Iris pigment epithelial cell (primary cell): ENCODE data around the gene PINK1.
A peak's percentile ranks its signal among the peaks of the same experiment; 100 is the strongest.
"Not testable (repeated sequence)": the region's sequence is repeated elsewhere in the genome, so short reads cannot be mapped to it uniquely, and the experiment has no call there.

ENCODE experiments used
- DNase-seq: peaks from one replicate; pipeline ENCODE4 v3.0.0-alpha.2; 2011; ENCODE audit warnings: low read depth

The PINK1 gene

GRCh38 chr1:20633190-20634064 is at the start of gene PINK1:
Gene PINK1 (plus strand): TSS chr1:20633458. CDS start chr1:20633549, 91 bp downstream.
- DNase-seq: peak; percentile 48

GRCh38 chr1:20584890-20585289 is 48.4 kb upstream of the PINK1 start:
- DNase-seq: no peak

- DNase-seq: no peak
These were observed 46.2 kb upstream of the PINK1 start for GRCh38 chr1:20586953-20587660.

GRCh38 chr1:20587661-20588053 is 45.6 kb upstream of the PINK1 start:
- DNase-seq: no peak

GRCh38 chr1:20588634-20589225 is 44.5 kb upstream of the PINK1 start, which contains the start of gene CDA:
Gene CDA (plus strand): TSS chr1:20589097. CDS start chr1:20589130, 33 bp downstream.
- no peak for DNase-seq

- DNase-seq: peak; percentile 62
These were observed 43.7 kb upstream of the PINK1 start for GRCh38 chr1:20589331-20590278.

- peak; percentile 65 for DNase-seq
These were observed 42.9 kb upstream of the PINK1 start for GRCh38 chr1:20590306-20590777.

GRCh38 chr1:20593756-20594155 is 39.5 kb upstream of the PINK1 start:
- DNase-seq: no peak

- DNase-seq: no peak
These were observed 38.5 kb upstream of the PINK1 start for GRCh38 chr1:20594746-20595145.

- DNase-seq: no peak
These were observed 37.2 kb upstream of the PINK1 start for GRCh38 chr1:20596106-20596505.

- DNase-seq: no peak
These were observed 35.6 kb upstream of the PINK1 start for GRCh38 chr1:20597650-20598049.

- DNase-seq: no peak
These were observed 33.1 kb upstream of the PINK1 start for GRCh38 chr1:20600156-20600555.

- no peak for DNase-seq
These were observed 32.0 kb upstream of the PINK1 start for GRCh38 chr1:20601129-20601825.

GRCh38 chr1:20602851-20603450 is 30.3 kb upstream of the PINK1 start:
- DNase-seq: peak; percentile 70

- DNase-seq: peak; percentile 97
These were observed 29.5 kb upstream of the PINK1 start for GRCh38 chr1:20603504-20604464.

- DNase-seq: no peak
These were observed 28.6 kb upstream of the PINK1 start for GRCh38 chr1:20604678-20605077.

- DNase-seq: not testable (repeated sequence)
These were observed 26.3 kb upstream of the PINK1 start for GRCh38 chr1:20606801-20607570.

GRCh38 chr1:20609541-20609940 is 23.7 kb upstream of the PINK1 start:
- no peak for DNase-seq
